HEK293 (cell line): Measurements from ENCODE around the gene APRT.

ENCODE experiments used
- AEBP2 ChIP-seq: fragments of 450-650 bp; formaldehyde crosslinking; IDR thresholded peaks from 2 replicates; pipeline ENCODE4 v1.5.1; 2016; ENCODE audit warnings: missing biosample characterization, missing genetic modification characterization, borderline replicate concordance
- ATF2 ChIP-seq: fragments of 450-650 bp; formaldehyde crosslinking; IDR thresholded peaks from 2 replicates; pipeline ENCODE4 v1.5.1; 2016; ENCODE audit warnings: missing biosample characterization, missing genetic modification characterization, low read depth
- CTCF ChIP-seq: fragments of 450-650 bp; formaldehyde crosslinking; IDR thresholded peaks from 2 replicates; pipeline ENCODE4 v1.5.1; 2016; ENCODE audit warnings: missing biosample characterization, missing genetic modification characterization
- PBX3 ChIP-seq: sonication (generic); formaldehyde crosslinking; IDR thresholded peaks from 2 replicates; pipeline ENCODE4 v1.8.1; 2022; ENCODE audit warnings: mild to moderate bottlenecking, moderate library complexity, missing genetic modification reagents
- REST ChIP-seq: fragments of 450-650 bp; formaldehyde crosslinking; IDR thresholded peaks from 2 replicates; pipeline ENCODE4 v1.5.1; 2016; ENCODE audit warnings: missing biosample characterization, missing genetic modification characterization
- ZBTB20 ChIP-seq: fragments of 450-650 bp; formaldehyde crosslinking; IDR thresholded peaks from 2 replicates; pipeline ENCODE4 v1.5.1; 2016; ENCODE audit warnings: missing biosample characterization, missing genetic modification characterization
- ZNF138 ChIP-seq: fragments of 450-650 bp; formaldehyde crosslinking; IDR thresholded peaks from 2 replicates; pipeline ENCODE4 v1.5.1; 2016; ENCODE audit warnings: missing biosample characterization, missing genetic modification characterization, borderline replicate concordance
- ZNF169 ChIP-seq: fragments of 450-650 bp; formaldehyde crosslinking; IDR thresholded peaks from 2 replicates; pipeline ENCODE4 v1.5.1; 2016; ENCODE audit warnings: missing biosample characterization, missing genetic modification characterization
- ZNF175 ChIP-seq: fragments of 450-650 bp; formaldehyde crosslinking; IDR thresholded peaks from 2 replicates; pipeline ENCODE4 v1.5.1; 2016; ENCODE audit warnings: missing biosample characterization, missing genetic modification characterization
- ZNF24 ChIP-seq: fragments of 450-650 bp; formaldehyde crosslinking; IDR thresholded peaks from 2 replicates; pipeline ENCODE4 v1.5.1; 2016; ENCODE audit warnings: missing biosample characterization, missing genetic modification characterization
- ZNF280C ChIP-seq: fragments of 450-650 bp; formaldehyde crosslinking; IDR thresholded peaks from 2 replicates; pipeline ENCODE4 v1.5.1; 2016; ENCODE audit warnings: missing biosample characterization, missing genetic modification characterization

GRCh38 chr16:88792668-88793250 is 19.0 kb downstream of the APRT start:
- TF ChIP-seq CTCF, result no peak
- TF ChIP-seq ATF2 (tag by site-specific recombination), result no peak
- TF ChIP-seq ZBTB20 (tag by site-specific recombination), result no peak
- no peak for TF ChIP-seq PBX3
- TF ChIP-seq ZNF280C (tag by site-specific recombination), result no peak
- TF ChIP-seq ZNF24 (tag by site-specific recombination), result no peak
- no peak for TF ChIP-seq ZNF138 (tag by site-specific recombination)
- TF ChIP-seq ZNF175 (tag by site-specific recombination), result no peak
- no peak for TF ChIP-seq AEBP2 (tag by site-specific recombination)
- no peak for TF ChIP-seq REST
- TF ChIP-seq ZNF169 (tag by site-specific recombination), result no peak
